BE2C (cell line): ENCODE results near the gene CYP1A1.
A peak's percentile ranks its signal among the peaks of the same experiment; 100 is the strongest.

Experiments
- DNase-seq: peaks from one replicate; pipeline ENCODE4 v3.0.0-alpha.2; 2020
- H3K27me3 ChIP-seq: fragments of 250-450 bp; sonication (Bioruptor Pico); 2 replicates; pipeline ENCODE4 v1.5.1; 2020; ENCODE audit warnings: mild to moderate bottlenecking
- H3K36me3 ChIP-seq: fragments of 250-450 bp; sonication (Bioruptor Pico); 2 replicates; pipeline ENCODE4 v1.5.1; 2020; ENCODE audit warnings: mild to moderate bottlenecking
- H3K4me1 ChIP-seq: fragments of 250-450 bp; sonication (Bioruptor Pico); 2 replicates; pipeline ENCODE4 v1.5.1; 2020
- H3K4me3 ChIP-seq: 2 replicates; pipeline ENCODE4 v1.5.1; 2011; ENCODE audit warnings: low read depth, low read length
- H3K9me3 ChIP-seq: fragments of 250-450 bp; sonication (Bioruptor Pico); 2 replicates; pipeline ENCODE4 v1.5.1; 2020
- CTCF ChIP-seq: IDR thresholded peaks from 2 replicates; pipeline ENCODE4 v1.5.1; 2012; ENCODE audit warnings: mild to moderate bottlenecking, low read depth, low read length

CYP1A1 gene

GRCh38 chr15:74768771-74769342 lies 43.5 kb upstream of the CYP1A1 start:
- no peaks in the 10 kb centered on the region for H3K36me3 ChIP-seq
- H3K27me3 ChIP-seq, result no peaks in the 10 kb centered on the region
- H3K4me1 ChIP-seq, result no peaks in the 10 kb centered on the region
- peak; percentile 85 for TF ChIP-seq CTCF
- peak; percentile 78 for DNase-seq
- no peaks in the 10 kb centered on the region for H3K9me3 ChIP-seq
- peak overlapping the region; percentile 48 for H3K4me3 ChIP-seq

- no peaks in the 10 kb centered on the region for H3K9me3 ChIP-seq
- H3K4me1 ChIP-seq, result no peaks in the 10 kb centered on the region
- no peak for DNase-seq
- H3K4me3 ChIP-seq, result peak overlapping the region; percentile 48
- no peak for TF ChIP-seq CTCF
- no peaks in the 10 kb centered on the region for H3K27me3 ChIP-seq
- H3K36me3 ChIP-seq, result no peaks in the 10 kb centered on the region
These were observed 42.9 kb upstream of the CYP1A1 start for GRCh38 chr15:74768099-74768770.

- TF ChIP-seq CTCF, result no peak
- Histone ChIP-seq H3K9me3 (no peaks in the 10 kb centered on the region), H3K4me3 (no peak overlapping the region), H3K4me1 (no peaks in the 10 kb centered on the region), H3K36me3 (no peaks in the 10 kb centered on the region), H3K27me3 (no peaks in the 10 kb centered on the region)
- DNase-seq, result no peak
These were observed 42.1 kb upstream of the CYP1A1 start for GRCh38 chr15:74767167-74768098.

DNA sequence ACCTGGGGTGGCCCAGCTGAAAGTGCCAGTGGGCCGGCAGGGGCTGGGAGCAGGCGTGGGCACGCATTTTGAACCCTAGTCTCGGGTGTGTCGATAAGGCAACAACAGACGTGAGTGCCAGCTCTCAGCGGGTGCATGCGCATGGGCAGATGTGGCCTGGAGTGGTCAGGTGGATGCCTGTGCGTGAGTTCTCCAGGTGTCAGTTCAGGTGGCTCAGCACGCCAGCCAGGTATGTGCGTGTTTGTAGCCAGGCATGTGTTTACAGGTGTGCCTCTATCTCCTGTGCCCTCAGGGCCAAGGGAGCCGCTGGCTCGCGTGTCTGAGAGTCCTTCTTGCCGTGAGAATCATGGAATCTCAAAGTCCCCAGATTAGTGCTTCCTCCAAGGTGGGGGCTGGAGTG lies 38.1 kb upstream of the CYP1A1 start:
- Histone ChIP-seq H3K36me3 (no peaks in the 10 kb centered on the region), H3K4me1 (no peaks in the 10 kb centered on the region), H3K9me3 (no peaks in the 10 kb centered on the region), H3K27me3 (peaks cover 4% of the 10 kb centered on the region; the same call in 1 of the 2 replicates), H3K4me3 (no peak overlapping the region)
- no peak for DNase-seq
- TF ChIP-seq CTCF, result no peak

DNA sequence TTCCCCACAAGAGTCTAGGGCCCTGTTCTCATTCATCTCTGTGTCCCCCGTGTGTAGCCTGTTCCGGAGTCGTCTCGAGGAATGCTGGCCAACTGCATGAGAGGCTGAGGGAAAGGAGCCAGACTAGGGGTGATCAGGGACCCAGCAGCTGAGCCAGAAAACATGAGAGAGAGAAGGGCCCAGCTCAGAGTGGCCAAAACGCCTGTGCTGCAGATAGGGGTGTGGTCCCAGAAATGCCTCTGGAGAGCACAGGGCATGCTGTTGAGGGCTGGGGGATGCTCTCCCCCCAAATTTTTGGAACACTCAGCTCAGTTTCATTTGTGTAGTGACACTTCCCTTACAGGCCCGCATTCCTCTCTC lies 37.4 kb upstream of the CYP1A1 start:
- no peaks in the 10 kb centered on the region for H3K36me3 ChIP-seq
- no peaks in the 10 kb centered on the region for H3K9me3 ChIP-seq
- no peaks in the 10 kb centered on the region for H3K4me1 ChIP-seq
- H3K4me3 ChIP-seq, result no peak overlapping the region
- peaks cover 4% of the 10 kb centered on the region; the same call in 1 of the 2 replicates for H3K27me3 ChIP-seq
- DNase-seq, result no peak
- TF ChIP-seq CTCF, result no peak
